ENCODE data around the gene TMEM14C.
"Not testable (repeated sequence)": the region's sequence is repeated elsewhere in the genome, so short reads cannot be mapped to it uniquely, and the experiment has no call there.

TMEM14C gene

DNA sequence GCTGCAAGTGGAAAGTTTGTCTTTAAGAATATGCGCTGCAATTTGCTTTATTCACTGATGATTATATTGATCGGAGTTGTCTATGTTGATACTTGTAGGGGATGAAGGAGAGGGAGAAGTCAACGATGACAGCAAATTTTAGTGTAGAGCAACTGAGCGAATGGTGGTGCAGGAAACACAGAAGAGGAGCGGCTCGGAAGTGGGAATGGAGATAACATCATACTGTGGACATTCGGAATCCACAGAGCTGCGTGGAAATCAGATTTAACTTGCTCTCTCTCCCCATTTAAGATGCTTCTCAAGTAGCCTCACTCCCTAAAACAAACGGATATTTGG lies 24.0 kb downstream of the TMEM14C start:
- DNase-seq (ENCODE audit: low read depth in 2 of 2), result no peak
- peak overlapping the region; percentile 79 to 82 for H3K4me3 ChIP-seq (replicated peaks in 1 of 2; ENCODE audit: low read depth in 2 of 2, low read length in 2 of 2)
- TF ChIP-seq, protein P1, sequence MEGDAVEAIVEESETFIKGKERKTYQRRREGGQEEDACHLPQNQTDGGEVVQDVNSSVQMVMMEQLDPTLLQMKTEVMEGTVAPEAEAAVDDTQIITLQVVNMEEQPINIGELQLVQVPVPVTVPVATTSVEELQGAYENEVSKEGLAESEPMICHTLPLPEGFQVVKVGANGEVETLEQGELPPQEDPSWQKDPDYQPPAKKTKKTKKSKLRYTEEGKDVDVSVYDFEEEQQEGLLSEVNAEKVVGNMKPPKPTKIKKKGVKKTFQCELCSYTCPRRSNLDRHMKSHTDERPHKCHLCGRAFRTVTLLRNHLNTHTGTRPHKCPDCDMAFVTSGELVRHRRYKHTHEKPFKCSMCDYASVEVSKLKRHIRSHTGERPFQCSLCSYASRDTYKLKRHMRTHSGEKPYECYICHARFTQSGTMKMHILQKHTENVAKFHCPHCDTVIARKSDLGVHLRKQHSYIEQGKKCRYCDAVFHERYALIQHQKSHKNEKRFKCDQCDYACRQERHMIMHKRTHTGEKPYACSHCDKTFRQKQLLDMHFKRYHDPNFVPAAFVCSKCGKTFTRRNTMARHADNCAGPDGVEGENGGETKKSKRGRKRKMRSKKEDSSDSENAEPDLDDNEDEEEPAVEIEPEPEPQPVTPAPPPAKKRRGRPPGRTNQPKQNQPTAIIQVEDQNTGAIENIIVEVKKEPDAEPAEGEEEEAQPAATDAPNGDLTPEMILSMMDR (IDR thresholded peaks at IDR 0.05; ENCODE audit: low read depth, low read length), result no peak

DNA sequence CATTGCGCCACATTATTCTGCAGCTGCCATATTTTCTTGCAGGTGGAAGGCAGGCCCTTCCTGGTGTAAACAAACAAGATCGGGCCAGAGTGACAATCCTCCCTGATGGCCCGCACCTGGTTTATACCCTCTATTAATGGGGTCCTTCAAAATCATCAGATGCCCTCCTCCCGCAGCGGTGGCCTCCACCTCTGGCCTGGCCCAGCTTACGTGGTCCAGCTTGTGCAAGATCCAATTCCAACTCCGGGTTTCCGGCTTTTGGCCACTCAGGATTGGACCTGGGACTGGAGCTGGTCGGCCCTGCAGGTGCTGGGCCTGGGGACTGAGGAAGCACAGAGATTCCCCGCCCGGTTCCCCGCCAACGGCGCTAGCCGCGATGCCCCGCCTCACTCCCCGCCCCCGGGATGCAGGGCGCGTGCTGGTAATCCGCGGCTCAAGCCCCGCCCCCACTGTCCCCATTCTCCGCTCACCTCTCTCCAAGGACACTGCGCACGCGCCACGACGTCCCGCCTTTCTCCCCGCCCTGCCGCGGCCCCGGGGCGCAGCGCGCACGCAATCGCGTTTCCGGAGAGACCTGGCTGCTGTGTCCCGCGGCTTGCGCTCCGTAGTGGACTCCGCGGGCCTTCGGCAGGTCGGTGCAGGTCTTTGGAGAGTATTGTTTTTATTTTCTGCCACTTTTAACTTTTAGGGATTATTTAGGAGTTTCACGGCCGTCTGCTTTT lies 24.5 kb downstream of the TMEM14C start, which contains the start of gene TMEM14B:
TMEM14B (plus strand) TSS at position 555 of the 722 bp plus-strand sequence. CDS start 1,441 bp downstream, outside the sequence.
- TF ChIP-seq, protein P1 (IDR thresholded peaks at IDR 0.05; ENCODE audit: low read depth, low read length), result no peak
- peak within 1 kb of the TSS; percentile 79 to 82 for H3K4me3 ChIP-seq (replicated peaks in 1 of 2; ENCODE audit: low read depth in 2 of 2, low read length in 2 of 2)
- peak; percentile 96 to 97 for DNase-seq (ENCODE audit: low read depth in 2 of 2)

DNA sequence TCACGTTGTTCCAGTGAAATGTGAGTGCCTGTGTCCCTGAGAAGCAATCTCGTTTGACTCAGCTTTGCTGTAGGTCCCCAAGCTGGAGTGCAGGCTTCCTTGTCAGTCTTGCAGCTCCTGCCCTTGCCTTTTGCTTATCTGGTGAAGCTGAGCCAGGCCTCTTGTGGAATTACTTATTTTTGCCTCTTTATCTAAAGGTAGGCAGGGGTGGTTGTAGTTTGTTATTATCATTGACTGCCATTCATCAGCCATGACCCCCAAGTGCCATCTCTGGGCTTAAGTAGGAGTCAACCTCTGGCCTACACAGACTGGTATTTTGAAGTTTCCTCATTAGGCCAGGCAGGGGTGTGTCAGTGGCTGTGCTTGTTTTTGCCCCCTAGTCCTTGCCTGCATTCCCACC lies 26.9 kb downstream of the TMEM14C start:
- TF ChIP-seq, protein P1 (IDR thresholded peaks at IDR 0.05; ENCODE audit: low read depth, low read length), result no peak
- no peak for DNase-seq (ENCODE audit: low read depth in 2 of 2)
- H3K4me3 ChIP-seq (replicated peaks in 1 of 2; ENCODE audit: low read depth in 2 of 2, low read length in 2 of 2), result no peak overlapping the region

DNA sequence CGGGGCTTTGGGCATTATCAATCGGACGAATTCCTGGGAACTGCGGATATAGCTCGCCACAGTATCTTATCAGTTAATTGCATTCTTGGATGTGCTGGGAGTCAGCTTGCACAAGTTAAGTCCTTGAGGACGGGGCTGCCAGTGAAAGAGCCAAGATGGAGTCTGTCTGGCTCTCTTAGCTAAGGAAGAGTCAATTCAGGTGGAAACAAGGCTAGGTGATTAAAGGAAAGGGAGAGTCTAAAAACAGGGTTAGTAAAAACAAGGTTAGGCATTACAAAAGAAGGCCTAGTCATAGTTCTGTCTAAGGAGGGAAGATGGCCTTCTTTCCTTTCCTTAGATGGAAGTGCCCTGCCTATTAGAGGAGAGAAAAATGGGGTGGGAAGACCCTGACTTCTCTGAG lies 27.7 kb downstream of the TMEM14C start:
- DNase-seq (ENCODE audit: low read depth in 2 of 2); H3K4me3 ChIP-seq (replicated peaks in 1 of 2; ENCODE audit: low read depth in 2 of 2, low read length in 2 of 2): not testable (repeated sequence)

DNA sequence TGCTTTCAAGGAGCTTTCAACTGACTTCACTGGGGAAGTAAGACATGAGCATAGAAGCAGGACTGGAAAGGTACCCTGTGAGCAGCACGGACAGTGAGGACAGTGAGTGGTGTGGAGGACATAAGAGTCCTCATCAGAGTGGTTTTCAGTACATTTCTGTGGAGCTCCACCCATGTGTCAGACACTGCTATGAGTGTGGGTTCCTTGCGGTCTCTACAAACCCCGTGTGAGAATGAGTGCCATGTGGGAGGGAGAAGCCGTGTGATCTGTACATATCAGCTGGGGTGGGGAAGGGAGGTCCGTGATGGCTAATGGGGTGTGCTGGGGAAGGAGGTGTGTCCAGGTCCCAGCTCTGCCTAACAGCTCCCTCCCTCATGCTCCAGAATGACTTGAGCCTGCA lies 28.9 kb downstream of the TMEM14C start:
- DNase-seq (ENCODE audit: low read depth in 2 of 2); H3K4me3 ChIP-seq (replicated peaks in 1 of 2; ENCODE audit: low read depth in 2 of 2, low read length in 2 of 2): not testable (repeated sequence)

DNA sequence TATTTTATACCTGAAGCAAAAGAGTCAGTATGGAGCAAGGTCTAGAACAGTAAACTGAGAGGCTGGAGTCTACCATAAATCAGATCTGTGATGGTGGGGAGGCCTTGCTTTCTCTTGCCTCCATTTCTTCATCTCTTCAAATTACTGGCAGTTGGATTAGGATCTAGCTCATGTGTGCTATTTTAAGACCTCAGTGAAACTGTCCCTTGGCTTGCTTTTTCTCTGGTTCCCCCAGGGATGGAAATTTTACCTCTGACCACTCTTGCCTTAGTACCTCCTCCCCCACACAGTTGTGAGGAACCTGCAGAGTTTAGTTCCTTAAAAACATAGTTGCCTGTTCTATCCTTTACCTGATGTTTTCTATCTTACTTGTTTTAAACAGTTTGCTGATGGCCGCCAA lies 33.2 kb downstream of the TMEM14C start:
- DNase-seq (ENCODE audit: low read depth in 2 of 2), result no peak
- H3K4me3 ChIP-seq (replicated peaks in 1 of 2; ENCODE audit: low read depth in 2 of 2, low read length in 2 of 2), result no peak overlapping the region
- TF ChIP-seq, protein P1 (IDR thresholded peaks at IDR 0.05; ENCODE audit: low read depth, low read length), result no peak

DNA sequence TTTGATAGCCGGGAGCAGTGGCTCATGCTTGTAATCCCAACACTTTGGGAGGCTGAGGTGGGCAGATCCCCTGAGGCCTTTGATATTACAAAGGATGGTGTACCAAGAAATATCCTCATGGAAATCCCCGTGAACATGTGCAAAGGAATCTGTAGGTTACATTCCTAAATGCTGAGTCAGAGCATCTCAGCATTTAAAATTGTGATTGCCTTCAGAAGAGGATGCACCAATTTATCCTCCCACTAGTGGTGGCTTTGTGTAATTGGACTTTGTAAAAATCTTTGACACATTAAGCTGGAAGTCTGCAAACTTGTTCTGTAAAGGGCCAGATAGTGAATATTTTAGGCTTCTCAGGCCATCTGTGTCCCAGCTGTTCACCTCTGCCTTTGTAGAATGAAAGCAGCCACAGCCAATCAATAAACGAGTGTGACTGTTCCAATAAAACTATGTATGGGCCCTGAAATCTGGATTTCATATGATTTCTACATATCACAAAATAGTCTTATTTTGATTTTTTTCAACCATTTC lies 36.5 kb downstream of the TMEM14C start:
- DNase-seq (ENCODE audit: low read depth in 2 of 2), result peak; percentile 83 to 98
- H3K4me3 ChIP-seq (replicated peaks in 1 of 2; ENCODE audit: low read depth in 2 of 2, low read length in 2 of 2), result no peak overlapping the region
- TF ChIP-seq, protein P1 (IDR thresholded peaks at IDR 0.05; ENCODE audit: low read depth, low read length), result peak; percentile 62

DNA sequence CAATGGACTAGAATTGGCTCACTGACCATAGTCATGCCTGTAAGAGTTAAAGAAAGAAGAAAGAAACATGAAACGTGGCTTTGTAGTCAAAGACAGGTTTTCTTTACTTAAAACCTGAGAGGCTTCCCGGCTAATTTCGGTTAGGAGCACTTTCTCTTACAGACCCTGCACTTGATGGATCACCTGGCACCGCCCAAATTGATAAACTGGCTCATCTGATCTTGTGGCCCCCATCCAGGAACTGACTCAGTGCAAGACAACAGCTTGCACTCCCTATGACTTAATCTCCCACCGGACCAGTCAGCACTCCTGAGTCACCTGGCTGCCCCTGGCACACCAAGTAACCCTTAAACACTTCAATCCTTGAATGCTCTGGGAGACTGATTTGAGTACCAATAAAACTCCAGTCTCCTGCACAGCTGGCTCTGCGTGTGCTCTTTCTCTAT lies 37.0 kb downstream of the TMEM14C start:
- no peak overlapping the region for H3K4me3 ChIP-seq (replicated peaks in 1 of 2; ENCODE audit: low read depth in 2 of 2, low read length in 2 of 2)
- peak; percentile 34 to 95 for DNase-seq (ENCODE audit: low read depth in 2 of 2)
- TF ChIP-seq, protein P1 (IDR thresholded peaks at IDR 0.05; ENCODE audit: low read depth, low read length), result no peak
